PC-3 (cell line): ENCODE data around the gene JPH4. TPM values are rescaled to one million over a fixed set of nuclear protein-coding genes. Genes with fewer than 3 reads are reported as not detected.

ENCODE experiments used
- ATAC-seq: fragments of 200-7000 bp; cut with Tn5 transposase; 2 replicates; pipeline ENCODE4 v1.9.1; 2020; ENCODE audit warnings: mild to moderate bottlenecking, moderate library complexity
- BruUV-seq: library from RNA; stranded (reverse); fragments of 400-500 nt; replicated peaks from 2 replicates; lab custom pipeline; 2021; lab: Mats Ljungman, UMichigan
- CTCF ChIA-PET: fragments of 300-600 bp; sonication (Branson Sonifier 250); formaldehyde crosslinking; loops from one replicate; lab custom pipeline; 2022; ENCODE audit warnings: antibody characterized with exemption; lab: Charles Lee
- POLR2A ChIA-PET: fragments of 300-600 bp; sonication (Branson Sonifier 250); formaldehyde crosslinking; loops from one replicate; lab custom pipeline; 2022; ENCODE audit warnings: antibody characterized with exemption; ENCODE audit not compliant: unreplicated experiment; lab: Charles Lee
- DNase-seq: peaks from one replicate; pipeline ENCODE4 v3.0.0-alpha.2; 2015
- H2AFZ ChIP-seq: fragments of 300-600 bp; sonication (generic); 2 replicates; pipeline ENCODE4 v1.6.0; 2016; ENCODE audit warnings: antibody characterized with exemption, low read length
- H3F3A ChIP-seq: fragments of 300-600 bp; sonication (generic); one replicate; pipeline ENCODE4 v1.6.0; 2017; ENCODE audit warnings: antibody characterized with exemption, low read length, control low read depth, mild to moderate bottlenecking; ENCODE audit not compliant: unreplicated experiment
- H3K27ac ChIP-seq: fragments of 300-600 bp; sonication (generic); 2 replicates; pipeline ENCODE4 v1.5.1; 2016; ENCODE audit warnings: mild to moderate bottlenecking, low read length
- H3K27me3 ChIP-seq: fragments of 300-600 bp; sonication (generic); 2 replicates; pipeline ENCODE4 v1.6.1; 2016; ENCODE audit warnings: low read length, mixed read lengths
- H3K36me3 ChIP-seq: fragments of 300-600 bp; sonication (generic); 2 replicates; pipeline ENCODE4 v1.6.1; 2016; ENCODE audit warnings: low read depth, mixed run types, low read length, mixed read lengths
- H3K4me1 ChIP-seq: fragments of 300-600 bp; sonication (generic); 2 replicates; pipeline ENCODE4 v1.5.1; 2016; ENCODE audit warnings: low read length; ENCODE audit not compliant: insufficient read depth
- H3K4me2 ChIP-seq: fragments of 300-600 bp; sonication (generic); 2 replicates; pipeline ENCODE4 v1.6.0; 2016; ENCODE audit warnings: low read length
- H3K4me3 ChIP-seq: fragments of 300-600 bp; sonication (generic); 2 replicates; pipeline ENCODE4 v1.5.1; 2016; ENCODE audit warnings: mild to moderate bottlenecking, low read length, mixed read lengths
- H3K79me2 ChIP-seq: fragments of 300-600 bp; sonication (generic); 2 replicates; pipeline ENCODE4 v1.6.1; 2017; ENCODE audit warnings: low read length, mixed read lengths
- H3K9ac ChIP-seq: fragments of 300-600 bp; sonication (generic); 2 replicates; pipeline ENCODE4 v1.6.0; 2016; ENCODE audit warnings: mild to moderate bottlenecking, low read length
- H3K9me2 ChIP-seq: fragments of 300-600 bp; sonication (generic); replicated peaks from 2 replicates; pipeline ENCODE4 v1.6.1; 2016; ENCODE audit warnings: mixed run types, low read length, mixed read lengths
- H3K9me3 ChIP-seq: fragments of 300-600 bp; sonication (generic); 2 replicates; pipeline ENCODE4 v1.6.1; 2016; ENCODE audit warnings: low read length, mixed read lengths
- H4K20me1 ChIP-seq: fragments of 300-600 bp; sonication (generic); 2 replicates; pipeline ENCODE4 v1.6.1; 2016; ENCODE audit warnings: low read length, mixed read lengths
- CTCF ChIP-seq: fragments of 300-600 bp; sonication (generic); conservative IDR thresholded peaks from 2 replicates; pipeline ENCODE4 v1.5.1; 2017; ENCODE audit warnings: antibody characterized with exemption, low read depth, mild to moderate bottlenecking, low read length
- EZH2 ChIP-seq: fragments of 300-600 bp; sonication (generic); IDR thresholded peaks from one replicate; pipeline ENCODE4 v1.6.1; 2017; ENCODE audit warnings: antibody characterized with exemption, mild to moderate bottlenecking, low read length; ENCODE audit not compliant: unreplicated experiment
- EZH2phosphoT487 ChIP-seq: fragments of 300-600 bp; sonication (generic); IDR thresholded peaks from 2 replicates; pipeline ENCODE4 v1.6.1; 2018; ENCODE audit warnings: mild to moderate bottlenecking, antibody characterized with exemption, low read length, borderline replicate concordance
- intact Hi-C: fragments of 100-400 bp; cut with micrococcal nuclease; formaldehyde crosslinking; loops from 2 replicates; pipeline ENCODE4 v1.9.0; 2023
- total RNA-seq: library from RNA; depleted of rRNA; stranded (reverse); fragments of >200 nt; gene quantifications from 2 replicates; pipeline ENCODE4 v1.2.3, GENCODE V29; 2014

Gene JPH4
- total RNA-seq, 1 experiment from 2014 or later = not detected

DNA sequence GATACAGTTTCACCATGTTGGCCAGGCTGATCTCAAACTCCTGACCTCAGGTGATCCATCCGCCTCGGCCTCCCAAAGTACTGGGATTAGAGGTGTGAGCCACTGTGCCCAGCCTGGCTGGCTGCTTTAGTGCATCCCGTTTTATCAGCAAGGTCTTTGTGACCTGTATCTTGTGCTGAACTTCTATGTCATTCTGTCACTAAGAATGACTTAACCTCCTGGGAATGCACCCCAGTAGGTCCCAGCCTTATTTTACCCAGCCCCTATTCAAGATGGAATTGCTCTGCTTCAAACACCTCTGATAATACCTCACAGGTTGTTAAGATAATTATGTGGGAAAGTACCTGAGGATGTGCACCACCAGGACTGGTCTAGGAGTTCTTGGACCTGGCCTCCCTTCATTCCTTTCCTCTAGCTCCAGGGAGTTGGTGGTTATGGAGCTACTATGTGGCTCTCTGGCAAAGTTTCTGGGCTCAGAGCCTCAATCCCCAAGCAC, 26.1 kb upstream of the JPH4 start:
- Histone ChIP-seq H3F3A (no peaks in the 10 kb centered on the region), H3K9ac (no peak overlapping the region), H3K4me1 (no peaks in the 10 kb centered on the region), H3K79me2 (no peaks in the 10 kb centered on the region), H3K4me3 (no peak overlapping the region), H3K4me2 (no peak overlapping the region), H3K27ac (no peak overlapping the region), H3K9me2 (no peaks in the 10 kb centered on the region), H3K9me3 (no peaks in the 10 kb centered on the region), H3K36me3 (no peaks in the 10 kb centered on the region), H4K20me1 (no peaks in the 10 kb centered on the region), H2AFZ (no peak overlapping the region), H3K27me3 (peaks cover 34% of the 10 kb centered on the region)
- no TSS peak for BruUV-seq
- DNase-seq (no peak), ATAC-seq (no peak)
- ChIA-PET CTCF (no interaction called here), POLR2A (no interaction called here)
- intact Hi-C loops = no loop called here
- TF ChIP-seq EZH2phosphoT487 (no peak), CTCF (no peak), EZH2 (no peak)

DNA sequence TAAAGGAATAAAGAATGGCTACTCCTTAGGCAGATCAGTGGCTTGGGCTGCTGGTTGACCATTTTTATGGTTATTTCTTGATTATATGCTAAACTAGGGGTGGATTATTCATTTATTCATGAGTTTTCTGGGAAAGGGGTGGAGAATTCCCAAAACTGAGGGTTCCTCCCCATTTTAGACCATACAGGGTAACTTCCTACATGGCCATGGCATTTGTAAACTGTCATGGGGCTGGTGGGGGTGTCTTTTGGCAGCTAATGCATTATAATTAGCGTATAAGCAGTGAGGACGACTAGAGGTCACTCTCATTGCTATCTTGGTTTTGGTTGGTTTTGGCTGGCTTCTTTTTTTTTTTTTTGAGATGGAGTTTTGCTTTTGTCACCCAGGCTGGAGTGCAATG, 25.6 kb upstream of the JPH4 start:
- Histone ChIP-seq H3K9me3 (no peaks in the 10 kb centered on the region), H3K79me2 (no peaks in the 10 kb centered on the region), H2AFZ (no peak overlapping the region), H4K20me1 (no peaks in the 10 kb centered on the region), H3K4me1 (no peaks in the 10 kb centered on the region), H3K36me3 (no peaks in the 10 kb centered on the region), H3K9me2 (no peaks in the 10 kb centered on the region), H3K9ac (no peak overlapping the region), H3K4me2 (no peak overlapping the region), H3K27me3 (peaks cover 34% of the 10 kb centered on the region), H3K4me3 (no peak overlapping the region), H3K27ac (no peak overlapping the region), H3F3A (no peaks in the 10 kb centered on the region)
- intact Hi-C loops = no loop called here
- DNase-seq = no peak
- ChIA-PET POLR2A (no interaction called here), CTCF (no interaction called here)
- no TSS peak for BruUV-seq
- ATAC-seq = no peak
- TF ChIP-seq EZH2 (no peak), EZH2phosphoT487 (no peak), CTCF (no peak)

- Histone ChIP-seq H3K79me2 (no peaks in the 10 kb centered on the region), H2AFZ (no peak overlapping the region), H3K4me2 (no peak overlapping the region), H3K4me1 (no peaks in the 10 kb centered on the region), H3K9me3 (no peaks in the 10 kb centered on the region), H3F3A (no peaks in the 10 kb centered on the region), H3K4me3 (no peak overlapping the region), H3K36me3 (no peaks in the 10 kb centered on the region), H3K9me2 (no peaks in the 10 kb centered on the region), H3K27me3 (peaks cover 24% of the 10 kb centered on the region), H4K20me1 (no peaks in the 10 kb centered on the region), H3K9ac (no peak overlapping the region), H3K27ac (no peak overlapping the region)
- ATAC-seq (no peak), DNase-seq (no peak)
- intact Hi-C loops = no loop called here
- ChIA-PET POLR2A (no interaction called here), CTCF (no interaction called here)
- BruUV-seq = no TSS peak
- TF ChIP-seq EZH2 (no peak), EZH2phosphoT487 (no peak), CTCF (no peak)
Observed at GRCh38 chr14:23603103-23603502, 24.5 kb upstream of the JPH4 start.
